HG02571 (cell line): ENCODE results near the gene BTNL3.
"Not testable (repeated sequence)": the region's sequence is repeated elsewhere in the genome, so short reads cannot be mapped to it uniquely, and the experiment has no call there.

Experiments used
- ATAC-seq: cut with Tn5 transposase; IDR thresholded peaks from one replicate; pipeline ENCODE4 v1.9.1; 2021; ENCODE audit warnings: mild to moderate bottlenecking, moderate library complexity; ENCODE audit not compliant: unreplicated experiment

BTNL3 gene

DNA sequence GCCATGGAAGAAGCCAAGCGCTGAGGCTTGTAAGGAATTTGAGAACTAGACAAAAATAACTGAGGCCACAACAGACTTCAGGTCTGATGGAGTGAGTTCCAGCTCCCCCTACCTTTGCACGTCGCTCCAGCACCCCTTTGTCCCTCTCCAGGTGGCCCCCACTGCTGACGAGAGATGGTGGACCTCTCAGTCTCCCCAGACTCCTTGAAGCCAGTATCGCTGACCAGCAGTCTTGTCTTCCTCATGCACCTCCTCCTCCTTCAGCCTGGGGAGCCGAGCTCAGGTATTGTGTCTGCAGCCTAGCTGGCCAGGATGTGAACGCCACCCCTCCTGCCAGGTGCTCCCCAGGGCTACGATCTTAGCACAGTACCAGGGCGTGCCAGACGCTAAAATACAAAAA lies 56.7 kb downstream of the BTNL3 start:
- ATAC-seq: no peak

DNA sequence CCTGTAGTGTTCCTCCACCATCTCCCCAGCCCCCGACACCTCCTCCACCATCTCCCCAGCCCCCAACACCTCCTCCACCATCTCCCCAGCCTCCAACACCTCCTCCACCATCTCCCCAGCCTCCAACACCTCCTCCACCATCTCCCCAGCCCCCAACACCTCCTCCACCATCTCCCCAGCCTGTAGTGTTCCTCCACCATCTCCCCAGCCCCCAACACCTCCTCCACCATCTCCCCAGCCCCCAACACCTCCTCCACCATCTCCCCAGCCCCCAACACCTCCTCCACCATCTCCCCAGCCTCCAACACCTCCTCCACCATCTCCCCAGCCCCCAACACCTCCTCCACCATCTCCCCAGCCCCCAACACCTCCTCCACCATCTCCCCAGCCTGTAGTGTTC lies 57.2 kb downstream of the BTNL3 start:
- ATAC-seq: not testable (repeated sequence)

DNA sequence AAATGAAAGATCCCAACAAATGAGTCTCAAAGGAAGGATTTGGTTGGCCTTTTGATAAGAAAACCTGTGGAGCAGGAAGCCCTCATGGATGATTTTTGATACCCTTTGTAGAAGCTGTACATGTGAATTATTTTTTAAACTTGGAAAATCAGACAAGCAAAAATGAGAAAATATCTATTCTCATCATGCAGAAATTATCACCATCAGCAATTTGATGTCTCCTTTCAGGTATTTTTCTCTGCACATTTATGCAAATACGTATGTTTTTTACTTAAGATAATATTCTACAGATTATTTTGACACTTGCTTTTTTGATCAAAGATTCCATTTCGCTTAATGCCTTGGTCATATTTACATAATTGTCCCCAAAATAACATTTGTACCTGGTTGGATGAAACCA lies 58.6 kb downstream of the BTNL3 start:
- ATAC-seq: no peak

DNA sequence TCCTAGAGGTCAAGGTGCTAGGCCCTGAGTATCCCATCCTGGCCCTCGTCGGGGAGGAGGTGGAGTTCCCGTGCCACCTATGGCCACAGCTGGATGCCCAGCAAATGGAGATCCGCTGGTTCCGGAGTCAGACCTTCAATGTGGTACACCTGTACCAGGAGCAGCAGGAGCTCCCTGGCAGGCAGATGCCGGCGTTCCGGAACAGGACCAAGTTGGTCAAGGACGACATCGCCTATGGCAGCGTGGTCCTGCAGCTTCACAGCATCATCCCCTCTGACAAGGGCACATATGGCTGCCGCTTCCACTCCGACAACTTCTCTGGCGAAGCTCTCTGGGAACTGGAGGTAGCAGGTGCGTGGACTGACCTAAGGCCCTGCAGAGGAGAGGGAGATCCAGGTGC lies 59.3 kb downstream of the BTNL3 start:
- ATAC-seq: no peak

DNA sequence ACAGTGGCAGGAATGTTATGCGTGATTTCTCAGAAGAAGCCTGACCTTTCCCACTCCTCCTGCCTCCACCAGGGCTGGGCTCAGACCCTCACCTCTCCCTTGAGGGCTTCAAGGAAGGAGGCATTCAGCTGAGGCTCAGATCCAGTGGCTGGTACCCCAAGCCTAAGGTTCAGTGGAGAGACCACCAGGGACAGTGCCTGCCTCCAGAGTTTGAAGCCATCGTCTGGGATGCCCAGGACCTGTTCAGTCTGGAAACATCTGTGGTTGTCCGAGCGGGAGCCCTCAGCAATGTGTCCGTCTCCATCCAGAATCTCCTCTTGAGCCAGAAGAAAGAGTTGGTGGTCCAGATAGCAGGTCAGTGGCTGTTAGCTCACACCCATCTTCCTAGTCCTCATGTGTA lies 61.4 kb downstream of the BTNL3 start:
- ATAC-seq: no peak

DNA sequence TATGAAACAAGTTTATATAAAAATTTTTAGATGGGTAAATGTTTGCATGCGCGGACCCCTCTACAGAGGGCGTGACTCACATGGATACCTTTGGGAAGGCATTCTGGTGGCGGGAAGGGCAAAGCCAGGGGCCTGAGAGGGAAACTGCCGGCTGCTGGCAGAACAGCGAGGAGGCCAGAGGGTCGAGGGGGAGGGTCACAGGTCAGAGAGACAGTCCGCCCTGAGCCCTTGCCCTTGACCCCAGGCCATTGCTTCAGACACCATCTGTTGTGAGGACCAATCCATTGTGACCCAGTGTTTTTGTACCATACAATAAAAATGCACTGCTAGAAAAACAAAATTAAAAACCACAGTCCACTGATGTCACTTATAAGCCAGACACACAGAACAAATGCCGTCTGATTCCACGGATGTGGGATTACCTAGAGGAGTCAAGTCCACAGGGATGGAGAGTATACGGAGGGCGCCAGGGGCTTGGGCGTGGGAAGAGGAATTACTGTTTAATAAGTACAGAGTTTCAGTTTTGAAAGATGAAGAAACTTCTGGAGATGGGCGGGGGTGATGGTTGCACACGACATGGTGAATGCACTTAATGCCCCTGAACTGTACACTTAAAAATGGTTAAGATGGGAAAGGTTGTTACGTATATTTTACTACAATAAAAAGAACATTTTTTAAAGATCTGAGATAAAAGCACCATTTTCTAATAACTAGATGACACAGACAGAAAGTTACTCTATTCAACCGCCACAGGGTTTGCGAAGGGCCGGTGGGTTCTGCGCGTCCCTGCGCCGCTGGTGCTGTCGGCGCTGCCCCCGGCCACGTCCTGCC lies 63.4 kb downstream of the BTNL3 start:
- ATAC-seq: no peak

DNA sequence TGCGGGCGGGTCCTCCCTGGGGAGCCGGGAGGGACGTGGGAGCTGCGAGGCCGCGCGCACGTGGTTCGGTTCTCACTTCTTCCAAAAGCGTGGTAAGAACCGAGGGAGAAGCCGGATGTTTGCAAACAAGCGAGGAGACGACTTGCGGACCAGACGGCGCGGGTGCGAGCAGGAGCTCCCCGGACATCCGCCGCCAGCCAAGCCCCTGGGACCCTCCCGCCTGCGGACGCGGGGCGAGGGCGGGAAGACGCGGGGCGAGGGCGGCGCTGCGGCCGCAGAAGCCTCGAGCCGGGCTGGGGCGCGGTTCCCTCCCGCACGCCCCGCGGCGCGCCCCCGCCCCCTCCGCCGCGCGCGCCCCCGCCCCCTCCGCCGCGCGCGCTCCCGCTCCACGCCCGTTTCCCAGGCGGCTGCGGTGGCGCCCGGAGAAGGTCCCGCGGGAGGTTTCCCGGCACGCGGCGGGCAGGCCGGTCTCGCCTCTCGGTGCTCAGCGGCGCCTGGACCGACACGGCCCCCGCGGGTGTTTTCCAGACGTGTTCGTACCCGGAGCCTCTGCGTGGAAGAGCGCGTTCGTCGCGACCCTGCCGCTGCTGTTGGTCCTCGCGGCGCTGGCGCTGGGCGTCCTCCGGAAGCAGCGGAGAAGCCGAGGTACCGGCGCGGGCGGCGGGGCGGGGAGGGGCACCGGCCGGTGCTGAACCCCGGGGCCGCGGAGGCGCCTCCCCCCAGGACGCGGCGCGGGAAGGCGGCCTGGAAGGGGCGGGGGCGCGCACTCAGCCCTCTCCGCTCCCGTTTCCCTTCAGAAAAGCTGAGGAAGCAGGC lies 64.2 kb downstream of the BTNL3 start:
- no peak for ATAC-seq

DNA sequence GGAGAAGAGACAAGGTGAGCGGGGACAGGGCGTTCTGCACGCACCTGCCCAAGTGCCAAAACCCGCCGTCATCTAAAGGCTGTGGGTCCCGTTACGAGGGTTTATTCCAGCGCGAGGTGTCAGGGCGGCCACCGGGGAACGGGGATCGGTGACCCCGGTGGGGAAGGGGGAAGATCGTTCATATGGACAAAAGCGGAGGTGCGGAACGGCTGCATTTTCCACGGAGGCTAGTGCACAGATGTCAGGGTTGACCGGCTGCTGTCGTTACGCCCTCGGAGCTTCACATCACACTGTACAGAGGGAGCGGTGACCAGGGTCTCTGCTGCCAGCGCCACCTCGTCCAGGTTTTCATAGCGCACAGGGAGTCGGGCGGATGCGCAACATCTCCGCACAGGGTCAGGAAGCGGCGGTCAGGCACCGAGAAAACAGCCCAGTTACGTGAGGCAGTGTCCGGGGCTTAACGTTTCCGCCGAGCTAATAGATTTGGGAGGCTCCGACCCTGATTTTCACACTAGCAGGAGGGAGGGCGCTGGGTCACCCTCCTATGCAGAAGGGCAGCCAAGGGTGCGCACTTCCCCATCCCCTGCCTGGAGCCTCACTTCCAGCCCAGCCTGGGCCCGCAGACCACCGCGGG lies 65.0 kb downstream of the BTNL3 start:
- no peak for ATAC-seq

DNA sequence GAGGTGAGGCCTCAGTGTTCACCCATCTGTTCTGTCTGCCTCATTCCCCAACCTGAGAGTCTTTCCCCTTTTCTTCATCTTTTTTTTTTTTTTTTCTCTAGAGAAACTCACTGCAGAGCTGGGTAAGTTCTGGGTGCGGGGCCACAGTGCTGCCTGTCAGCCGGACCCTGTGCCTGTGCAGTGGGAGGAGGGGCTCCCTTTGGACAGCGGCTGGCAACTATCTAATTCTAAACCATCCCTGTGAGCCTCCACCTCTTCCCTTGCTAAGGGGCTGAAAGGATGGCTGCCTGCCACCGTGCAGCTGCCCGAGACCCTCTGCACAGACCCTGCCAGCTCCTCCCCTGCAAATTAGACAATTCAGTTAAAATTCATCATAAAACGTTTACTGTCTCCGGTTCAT lies 65.5 kb downstream of the BTNL3 start:
- no peak for ATAC-seq

DNA sequence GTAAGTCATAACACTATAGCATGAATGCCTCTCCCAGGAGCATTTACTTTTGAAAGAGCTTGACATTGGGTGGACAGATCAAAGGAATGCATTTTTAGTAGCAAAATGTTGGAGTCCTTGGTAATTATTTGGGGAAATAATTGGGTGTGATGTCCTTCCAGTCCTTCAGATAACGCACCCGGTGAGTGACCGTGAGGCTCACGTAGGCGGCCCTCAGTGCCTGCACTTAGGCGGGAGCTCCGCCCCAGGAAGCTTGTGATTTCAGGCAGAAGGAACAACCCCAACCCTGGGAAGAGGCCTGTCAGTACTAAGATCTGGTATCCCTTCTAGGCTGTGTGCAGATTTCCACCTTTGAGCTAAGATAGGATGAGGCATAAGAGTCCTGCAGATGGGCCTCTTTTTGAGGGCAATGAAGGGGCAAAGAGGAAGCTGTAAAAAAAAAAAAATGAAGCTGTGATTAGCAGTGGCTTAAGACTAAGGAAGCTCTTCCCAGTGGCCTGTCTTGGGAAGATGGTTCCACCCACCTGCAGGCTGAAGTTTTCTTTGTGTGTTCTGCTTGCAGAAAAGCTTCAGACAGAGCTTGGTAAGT lies 66.3 kb downstream of the BTNL3 start:
- ATAC-seq: no peak
